Myocyte (in vitro differentiated cells): ENCODE data around the gene VPS52. TPM values are rescaled to one million over a fixed set of nuclear protein-coding genes. Genes with fewer than 3 reads are reported as not detected.

Source experiments
- DNase-seq: peaks from one replicate; pipeline ENCODE4 v3.0.0-alpha.2; 2012; ENCODE audit warnings: low read depth
- polyA plus RNA-seq: library from polyadenylated mRNA; unstranded; fragments of >200 nt; gene quantifications from one replicate; pipeline ENCODE4 v1.2.1, GENCODE V29; 2012; ENCODE audit warnings: missing spikeins
- total RNA-seq: library from RNA; depleted of rRNA; stranded (reverse); fragments of >200 nt; gene quantifications from 2 replicates; pipeline ENCODE4 v1.2.3, GENCODE V29; 2014

VPS52 gene, protein sequence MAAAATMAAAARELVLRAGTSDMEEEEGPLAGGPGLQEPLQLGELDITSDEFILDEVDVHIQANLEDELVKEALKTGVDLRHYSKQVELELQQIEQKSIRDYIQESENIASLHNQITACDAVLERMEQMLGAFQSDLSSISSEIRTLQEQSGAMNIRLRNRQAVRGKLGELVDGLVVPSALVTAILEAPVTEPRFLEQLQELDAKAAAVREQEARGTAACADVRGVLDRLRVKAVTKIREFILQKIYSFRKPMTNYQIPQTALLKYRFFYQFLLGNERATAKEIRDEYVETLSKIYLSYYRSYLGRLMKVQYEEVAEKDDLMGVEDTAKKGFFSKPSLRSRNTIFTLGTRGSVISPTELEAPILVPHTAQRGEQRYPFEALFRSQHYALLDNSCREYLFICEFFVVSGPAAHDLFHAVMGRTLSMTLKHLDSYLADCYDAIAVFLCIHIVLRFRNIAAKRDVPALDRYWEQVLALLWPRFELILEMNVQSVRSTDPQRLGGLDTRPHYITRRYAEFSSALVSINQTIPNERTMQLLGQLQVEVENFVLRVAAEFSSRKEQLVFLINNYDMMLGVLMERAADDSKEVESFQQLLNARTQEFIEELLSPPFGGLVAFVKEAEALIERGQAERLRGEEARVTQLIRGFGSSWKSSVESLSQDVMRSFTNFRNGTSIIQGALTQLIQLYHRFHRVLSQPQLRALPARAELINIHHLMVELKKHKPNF
- total RNA-seq, result 45.9 and 51.2 TPM in 2 replicates
- 43.1 TPM for polyA plus RNA-seq

DNA sequence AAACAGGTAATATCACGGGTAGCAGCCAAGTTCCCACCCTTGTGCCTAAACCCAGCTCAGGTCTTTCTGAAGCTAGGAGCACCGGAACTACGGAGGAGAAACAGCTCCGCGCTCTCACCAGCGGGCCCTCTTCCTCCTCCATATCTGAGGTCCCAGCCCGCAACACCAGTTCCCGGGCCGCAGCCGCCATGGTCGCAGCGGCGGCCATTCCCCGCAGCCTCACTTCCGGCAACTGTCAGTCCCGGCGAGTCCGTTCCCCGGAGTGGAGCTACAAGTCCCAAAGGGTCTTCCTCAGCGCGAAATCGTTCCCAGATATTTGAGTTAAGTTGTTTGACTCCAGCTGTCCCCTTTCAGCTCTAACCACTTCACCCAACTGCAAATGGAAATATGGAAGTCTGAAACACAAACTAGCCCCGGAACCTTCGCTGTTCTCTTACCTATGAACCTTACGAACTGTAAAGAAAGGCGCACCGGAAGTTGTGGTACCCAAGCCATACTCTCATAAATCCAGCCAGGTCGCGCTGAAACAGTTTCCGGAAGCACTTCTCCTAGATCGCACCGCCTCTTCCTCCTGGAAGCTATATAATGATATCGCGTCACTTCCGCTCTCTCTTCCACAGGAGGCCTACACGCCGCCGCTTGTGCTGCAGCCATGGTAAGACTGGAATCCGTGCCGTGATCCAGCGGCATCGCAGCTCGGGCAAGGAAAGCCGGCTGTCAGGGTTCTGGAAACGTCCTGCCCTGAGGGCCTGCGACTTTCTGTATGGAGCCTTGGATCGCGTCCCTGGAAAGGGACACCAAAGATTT lies at the start of gene VPS52, which contains the start of gene RPS18:
Gene VPS52, minus strand, starts transcription at position 409 of the 807 bp plus-strand sequence. Its CDS starts 201 bp downstream, at position 208.
Gene RPS18, plus strand, starts transcription at position 608 of the 807 bp plus-strand sequence. Its CDS starts 45 bp downstream, at position 653.
- peak; percentile 99 for DNase-seq

DNA sequence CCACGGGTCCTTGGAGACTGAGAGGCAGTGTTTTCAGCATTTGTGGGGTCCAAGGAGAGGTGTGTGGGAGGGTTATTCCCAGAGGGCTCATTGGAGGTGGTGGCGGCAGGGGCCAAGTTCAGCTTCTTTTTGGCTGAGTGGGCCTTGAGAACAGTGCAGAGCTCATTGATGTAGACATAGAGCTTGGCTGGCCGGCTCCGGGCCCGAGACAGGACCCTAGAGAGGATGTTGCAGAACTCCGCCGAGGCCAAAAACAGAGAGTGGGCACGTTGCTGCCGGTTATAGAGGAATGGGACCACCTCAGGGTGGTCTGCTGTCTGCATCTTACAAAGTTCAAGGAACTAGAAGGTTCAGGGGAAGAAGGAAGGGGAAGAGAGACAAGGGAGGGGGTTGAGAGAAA lies 49.6 kb upstream of the VPS52 start:
- no peak for DNase-seq

DNA sequence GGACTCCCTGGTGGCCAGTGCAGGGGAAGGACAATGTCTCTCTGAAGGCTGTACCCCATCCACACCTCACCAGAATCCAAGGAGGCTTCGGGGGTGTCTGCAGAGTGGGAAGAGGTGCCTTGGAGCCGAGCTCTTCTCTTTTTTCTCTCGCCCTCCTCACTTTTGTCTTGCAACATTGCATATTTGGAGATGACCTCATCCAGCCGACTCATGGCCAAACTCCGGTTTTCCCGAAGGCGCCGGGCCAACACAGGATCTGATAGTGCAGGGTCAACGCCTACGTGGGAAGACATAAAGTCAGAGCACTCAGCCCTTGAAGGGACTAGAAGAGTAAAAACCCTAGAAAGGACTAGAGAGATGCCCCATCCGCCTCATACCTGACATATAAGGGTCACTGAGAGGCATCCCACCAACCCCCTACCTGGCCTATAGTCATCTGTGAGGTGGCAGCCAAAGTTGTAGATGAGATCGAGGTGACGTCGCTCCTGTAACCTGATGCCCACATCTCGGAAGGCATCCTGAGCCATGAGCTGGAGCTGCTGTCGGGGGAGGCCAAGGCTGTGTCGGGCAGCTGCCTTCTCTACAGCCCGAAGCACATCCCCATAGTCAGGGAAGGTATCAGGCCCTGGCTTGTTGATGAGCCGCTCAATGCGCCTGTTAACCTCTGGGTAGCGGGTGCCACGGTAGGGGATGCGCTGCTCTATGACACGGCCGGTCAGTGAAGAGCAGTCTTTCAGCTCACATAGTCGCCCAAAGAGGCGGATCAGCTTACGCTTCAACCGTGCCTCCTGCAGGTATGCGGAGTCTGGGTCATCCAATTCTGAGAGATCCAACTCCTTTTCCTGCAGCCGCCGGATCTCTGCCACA lies 48.9 kb upstream of the VPS52 start:
- DNase-seq, result peak; percentile 70

DNA sequence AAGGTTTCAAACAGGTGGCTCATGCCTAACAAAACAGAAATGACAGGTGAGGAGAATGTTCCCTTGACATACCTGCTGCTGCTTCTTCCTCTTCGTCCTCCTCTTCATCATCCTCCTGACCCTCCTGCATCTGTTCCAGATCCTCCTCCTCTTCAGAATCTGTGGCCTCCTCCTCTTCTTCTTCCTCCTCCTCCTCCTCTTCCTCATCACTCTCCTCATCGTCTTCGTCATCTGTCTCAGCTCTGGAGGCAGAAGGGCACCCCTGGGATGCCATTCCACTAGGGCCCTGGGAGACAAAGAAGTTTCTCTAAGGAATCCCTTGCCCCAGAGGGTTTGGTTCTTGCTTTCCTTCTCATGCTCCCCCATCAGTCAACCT lies 48.3 kb upstream of the VPS52 start:
- DNase-seq, result no peak

DNA sequence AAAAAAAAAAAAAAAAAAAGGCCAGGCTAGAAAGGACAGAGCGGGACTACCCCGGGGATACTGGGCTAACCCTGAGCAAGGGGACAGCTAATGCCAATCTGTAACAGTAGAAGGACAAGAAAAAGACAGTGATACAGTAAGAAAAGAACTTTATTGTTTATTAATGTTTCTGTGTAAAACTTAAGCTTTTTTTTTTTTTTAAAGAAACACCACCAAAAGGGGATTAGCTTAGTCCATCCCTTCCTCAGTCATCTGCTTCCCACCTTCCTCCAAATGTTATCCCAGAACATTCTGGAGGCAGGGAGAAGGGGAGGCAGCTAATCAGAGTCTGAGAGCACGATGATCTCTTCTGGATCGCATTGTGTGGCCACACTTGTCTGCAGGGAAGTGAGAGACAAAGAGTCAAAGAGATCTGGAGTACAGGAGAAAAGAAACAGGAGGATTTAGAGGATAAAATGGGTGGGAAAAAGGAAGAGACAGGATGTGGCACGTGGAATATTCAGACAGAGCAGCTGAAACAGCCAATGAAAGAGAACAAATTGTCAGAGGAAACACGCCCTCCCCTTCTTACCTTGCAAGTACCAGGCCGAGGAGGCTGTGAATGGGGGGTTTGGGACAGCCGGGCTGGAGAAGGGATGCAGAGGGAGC lies 46.9 kb upstream of the VPS52 start:
- DNase-seq, result no peak

DNA sequence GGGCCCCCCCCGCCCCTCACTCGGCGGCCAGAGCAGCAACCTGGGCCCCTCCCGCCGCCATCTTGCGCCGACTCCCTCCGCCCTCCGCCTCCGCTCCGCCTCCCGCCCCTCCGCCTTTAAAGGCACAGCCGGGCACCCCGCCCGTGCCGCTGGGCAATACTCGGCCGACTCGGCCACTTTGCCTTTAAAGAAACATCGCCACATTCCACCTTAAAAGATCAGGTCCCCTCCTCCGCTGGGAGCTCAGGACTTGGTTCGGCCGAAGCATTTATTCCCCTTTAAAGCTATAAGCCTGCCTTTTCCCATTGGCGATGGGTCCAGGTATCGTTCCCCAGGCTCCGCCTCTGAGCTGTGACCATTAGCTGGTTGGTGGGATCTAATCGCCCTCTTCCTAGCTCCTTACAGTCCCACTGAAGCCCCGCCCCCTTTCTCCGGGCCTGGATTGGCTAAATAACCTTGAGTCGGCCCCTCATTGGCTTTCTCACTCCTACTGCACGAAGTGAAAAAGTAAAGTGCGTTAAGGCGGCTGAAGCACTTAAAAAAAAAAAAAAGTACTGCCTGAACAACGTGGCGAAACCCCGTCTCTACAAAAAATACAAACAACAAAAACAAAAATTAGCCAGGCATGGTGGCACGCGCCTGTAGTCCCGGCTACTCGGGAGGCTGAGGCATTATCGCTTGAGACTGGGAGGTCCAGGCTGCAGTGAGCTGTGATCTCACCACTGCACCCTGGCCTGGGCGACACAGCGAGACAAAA lies 46.2 kb upstream of the VPS52 start, which contains the start of gene ZBTB22:
Gene ZBTB22, minus strand, starts transcription at position 76 of the 757 bp plus-strand sequence. CDS start 828 bp downstream, outside the sequence.
- peak; percentile 100 for DNase-seq

DNA sequence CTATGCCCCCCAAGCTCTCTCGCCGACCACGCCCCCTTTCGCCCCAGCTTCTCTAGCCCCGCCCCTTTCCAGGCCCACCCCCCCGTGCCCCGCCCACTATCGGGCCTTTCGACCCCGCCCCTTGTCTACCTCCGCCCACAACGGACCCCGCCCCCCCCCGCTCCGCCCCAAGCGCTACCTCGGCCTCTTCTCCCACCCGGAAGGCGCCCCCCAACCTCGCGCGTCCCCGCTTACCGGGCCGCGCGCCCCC lies 45.7 kb upstream of the VPS52 start:
- no peak for DNase-seq

DNA sequence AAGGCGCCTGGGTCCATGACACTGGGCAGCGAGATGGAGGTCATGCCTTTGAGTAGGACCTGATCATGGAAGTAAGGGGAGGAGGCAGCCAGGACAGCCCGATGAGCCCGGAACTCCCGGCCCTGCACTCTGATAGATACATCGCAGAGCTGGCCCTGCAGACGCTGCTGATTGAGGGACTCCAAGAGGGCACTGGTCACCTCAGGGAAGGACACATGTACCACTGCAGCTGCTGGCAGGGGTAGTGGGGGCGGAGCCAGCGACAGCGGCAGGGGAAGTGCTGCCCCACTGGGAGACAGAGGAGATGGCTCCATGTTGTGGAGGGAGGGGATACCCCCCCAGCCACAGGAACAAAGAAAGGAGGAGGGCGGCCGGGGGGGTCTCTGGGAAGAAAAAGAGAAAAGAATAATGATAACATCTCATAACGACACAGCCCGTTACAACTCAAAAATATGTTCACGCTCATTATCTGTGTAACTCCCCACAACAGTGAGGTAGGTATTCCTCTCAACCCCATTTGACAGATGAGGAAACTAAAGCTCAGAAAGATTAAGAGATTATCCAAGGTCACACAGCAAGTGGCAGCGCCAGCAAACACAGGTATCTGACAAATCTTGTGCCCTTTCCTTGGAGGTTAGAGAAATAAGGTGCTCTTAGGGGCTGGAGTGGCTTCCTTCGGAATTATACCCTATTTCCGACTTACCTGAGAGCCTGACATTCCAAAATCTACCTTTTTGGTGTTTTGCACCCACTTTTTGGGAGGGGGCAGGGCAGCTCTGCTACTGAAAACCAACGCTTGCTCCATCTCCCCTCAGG lies 45.1 kb upstream of the VPS52 start:
- no peak for DNase-seq

DNA sequence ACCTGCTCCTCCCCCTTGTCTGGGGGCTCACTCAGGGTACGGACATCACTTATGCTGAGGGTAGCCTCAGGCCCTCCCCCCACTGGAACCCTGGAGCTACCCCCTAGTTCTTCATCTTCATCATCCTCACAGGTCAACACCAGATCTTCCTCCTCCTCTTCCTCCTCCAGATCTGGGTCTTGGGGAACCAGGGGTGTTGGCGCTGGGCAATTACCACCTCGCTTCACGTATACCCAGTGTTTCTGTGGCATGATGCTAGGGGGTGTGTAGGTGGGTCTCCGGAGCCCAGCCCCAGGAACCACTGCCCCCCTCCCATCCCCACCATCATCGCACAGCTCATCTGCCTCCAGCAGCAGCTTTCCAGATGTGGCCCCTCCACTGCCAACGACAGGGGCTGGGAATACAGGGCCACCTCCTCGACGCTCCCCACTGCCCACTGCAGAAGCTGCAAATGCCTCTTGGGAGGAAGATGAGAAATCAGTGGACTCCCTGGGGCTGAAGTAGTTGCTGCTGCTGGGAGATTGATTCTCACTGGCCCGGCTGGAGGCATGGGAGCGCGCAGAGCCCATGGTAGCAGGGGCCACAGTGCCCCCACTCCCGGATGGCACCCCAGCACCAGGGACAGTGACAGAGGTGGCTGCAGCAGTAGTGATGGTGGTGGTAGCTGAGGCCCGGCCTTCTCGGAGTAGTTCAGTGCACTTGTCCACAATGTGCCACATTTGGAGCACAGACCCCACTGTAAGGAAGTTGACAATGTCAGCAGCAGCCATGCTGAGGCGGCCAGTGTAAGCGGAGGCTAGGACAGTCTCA lies 44.3 kb upstream of the VPS52 start:
- DNase-seq, result no peak

DNA sequence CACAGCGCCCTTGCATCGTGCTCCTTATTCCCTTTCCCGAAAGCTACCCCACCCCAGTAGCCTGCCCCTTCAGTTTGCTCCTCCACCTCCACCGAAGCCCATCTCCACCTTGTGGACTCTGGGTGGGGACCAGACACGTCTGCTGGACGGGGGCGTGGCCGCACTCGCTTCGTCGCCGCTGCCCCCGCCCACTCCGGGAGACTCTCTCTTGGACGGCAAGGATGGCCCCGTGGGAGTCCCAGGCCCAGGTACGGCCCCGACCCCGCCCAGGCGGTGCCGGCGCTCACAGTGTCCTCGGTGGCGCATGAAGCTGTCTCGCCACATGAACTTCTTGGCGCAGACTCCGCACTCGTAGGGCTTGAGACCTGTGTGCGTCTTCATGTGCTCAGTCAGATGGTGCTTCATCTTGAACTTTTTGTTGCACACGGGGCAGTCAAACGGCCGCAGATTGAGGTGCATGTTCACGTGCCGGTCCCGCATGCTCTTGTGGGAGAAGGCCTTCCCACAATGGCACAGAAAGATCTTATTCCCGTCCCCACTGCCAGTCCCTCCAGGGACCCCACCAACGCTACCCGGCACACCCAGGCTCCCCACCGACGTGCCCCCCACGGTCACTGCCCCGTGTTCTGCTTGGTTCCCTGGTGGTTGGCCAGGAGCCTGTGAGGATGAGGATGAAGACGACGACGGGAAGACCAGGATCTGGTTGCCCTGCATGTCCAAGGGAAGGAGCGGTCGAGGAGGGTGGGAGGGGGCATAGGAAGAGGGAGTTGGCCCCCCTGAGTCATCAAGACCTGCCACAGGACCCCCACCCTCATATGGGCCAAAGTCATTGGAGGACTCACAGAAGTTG lies 43.5 kb upstream of the VPS52 start:
- DNase-seq, result no peak

DNA sequence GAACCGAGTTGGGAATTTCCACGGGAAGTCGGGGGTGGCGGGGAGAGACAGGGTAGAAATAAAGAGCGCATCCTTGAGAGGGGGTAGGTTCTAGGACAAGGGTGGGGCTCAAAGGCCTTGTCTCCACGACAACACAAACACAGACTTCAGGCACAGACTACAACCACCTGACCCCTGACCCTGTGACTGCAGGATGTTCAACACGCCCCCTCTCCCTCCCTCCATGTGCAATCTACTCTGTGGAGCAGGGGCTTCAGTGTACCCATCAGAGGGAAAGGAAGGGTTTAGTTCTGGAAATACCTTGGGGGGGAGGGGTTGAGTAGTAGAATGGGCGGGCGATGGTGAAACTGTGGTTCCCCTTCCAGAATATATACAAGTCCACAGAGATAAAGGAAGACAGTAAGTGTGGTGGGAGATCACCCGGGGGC lies 42.9 kb upstream of the VPS52 start:
- DNase-seq, result peak; percentile 71

DNA sequence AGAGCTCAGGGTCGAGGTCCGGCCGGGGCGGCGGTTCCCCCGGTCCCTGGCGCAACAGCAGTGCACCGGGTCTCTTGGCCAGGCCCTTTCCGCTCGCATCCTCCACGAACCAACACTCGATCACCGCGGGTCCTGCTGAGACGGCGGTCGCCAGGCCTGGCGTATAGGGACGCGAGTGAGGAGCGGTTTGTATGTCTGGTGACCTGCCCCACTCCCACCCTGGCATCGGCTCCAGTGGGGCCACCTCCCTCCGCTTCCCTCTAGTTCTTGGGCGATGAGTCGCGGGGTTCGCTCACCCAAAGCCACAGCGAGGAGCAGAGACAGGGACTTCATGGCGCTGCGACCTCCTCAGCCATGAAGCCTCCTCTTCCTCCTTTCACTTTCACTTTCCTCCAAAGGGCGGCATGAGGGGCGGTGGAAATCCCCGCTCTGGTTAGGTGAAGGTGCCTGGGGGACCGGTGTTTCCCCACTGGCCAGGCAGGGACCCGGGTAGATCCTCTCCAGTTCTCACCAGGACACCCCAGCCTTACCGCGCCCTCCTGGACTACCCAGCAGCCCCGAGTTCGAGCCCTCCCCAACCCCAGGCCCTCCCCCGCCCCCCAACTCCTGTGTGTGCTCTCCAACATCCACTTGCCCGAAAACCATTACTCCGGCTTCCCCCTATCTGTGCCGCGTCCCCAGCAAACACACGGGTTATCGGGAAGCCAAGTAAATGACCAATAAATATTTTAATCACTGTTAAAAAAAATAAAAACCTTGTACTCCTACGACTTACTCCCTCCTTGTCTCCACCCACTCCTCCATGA lies 42.2 kb upstream of the VPS52 start, which contains the start of gene TAPBP:
Gene TAPBP, minus strand, starts transcription at position 370 of the 806 bp plus-strand sequence. Its CDS starts 37 bp downstream, at position 333.
- peak; percentile 62 for DNase-seq

DNA sequence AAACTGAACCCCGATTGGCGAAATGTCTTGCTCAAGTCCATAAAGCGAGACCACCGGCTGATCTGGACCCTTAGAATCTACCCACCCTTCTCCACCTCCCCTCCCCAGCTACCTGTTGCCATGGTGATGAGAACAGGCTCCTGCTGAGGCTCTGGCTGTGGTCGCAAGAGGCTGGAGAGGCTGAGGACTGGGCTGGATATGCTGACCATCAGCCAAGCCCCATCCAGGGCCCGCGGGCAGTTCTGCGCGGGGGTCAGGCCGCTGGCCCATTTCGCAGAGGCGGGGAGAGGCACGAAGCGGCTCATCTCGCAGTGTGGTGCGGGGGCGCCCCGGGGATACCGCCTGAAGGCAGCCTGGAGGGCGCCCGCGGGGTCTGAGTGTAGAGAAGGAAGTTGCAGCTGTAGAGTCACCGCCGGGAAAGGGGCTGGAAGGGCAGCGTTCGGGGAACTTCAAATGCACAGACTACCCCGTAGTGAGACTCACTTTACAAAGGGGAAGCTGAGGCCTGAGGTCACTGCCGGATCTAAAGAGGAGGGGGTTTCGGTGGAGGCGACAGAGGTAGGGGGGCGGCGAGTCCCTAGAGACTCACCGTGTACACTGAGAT lies 41.5 kb upstream of the VPS52 start:
- DNase-seq, result peak; percentile 34

DNA sequence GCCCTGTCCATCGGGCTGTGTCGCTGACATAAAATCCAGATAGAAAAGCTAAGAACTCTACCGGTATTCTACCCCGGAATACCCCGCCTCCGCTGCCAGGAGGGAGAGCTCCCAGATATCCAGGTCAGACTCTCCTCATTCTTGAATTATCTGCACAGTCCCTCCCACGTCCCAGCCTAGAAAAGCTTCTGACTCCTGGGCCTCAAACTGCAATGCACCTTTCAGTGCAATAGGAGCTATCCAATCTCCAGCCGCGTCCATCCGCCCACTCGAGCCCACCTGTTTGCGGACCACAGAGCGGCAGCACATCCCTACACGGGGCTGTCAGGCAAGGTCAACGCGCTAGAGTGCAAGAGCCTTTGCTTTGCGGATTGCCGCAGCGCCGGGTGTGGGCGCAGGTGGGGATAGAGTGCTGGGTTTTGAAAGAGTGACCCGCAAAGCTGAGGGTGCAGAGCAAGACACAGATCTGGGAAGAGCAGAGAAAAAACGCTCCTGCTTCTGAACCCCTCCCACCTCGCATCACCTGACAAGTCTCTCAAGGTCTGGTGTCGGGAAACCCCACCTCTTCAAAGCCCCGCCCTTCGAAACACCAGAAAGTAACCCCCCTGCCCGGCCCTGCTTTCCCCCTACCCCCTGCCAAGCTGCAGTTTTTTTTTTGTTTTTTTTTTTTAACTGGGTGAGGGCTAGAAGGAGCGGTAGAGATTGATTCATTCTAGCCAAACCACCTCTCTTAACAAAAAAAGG lies 40.9 kb upstream of the VPS52 start:
- DNase-seq, result peak; percentile 42

DNA sequence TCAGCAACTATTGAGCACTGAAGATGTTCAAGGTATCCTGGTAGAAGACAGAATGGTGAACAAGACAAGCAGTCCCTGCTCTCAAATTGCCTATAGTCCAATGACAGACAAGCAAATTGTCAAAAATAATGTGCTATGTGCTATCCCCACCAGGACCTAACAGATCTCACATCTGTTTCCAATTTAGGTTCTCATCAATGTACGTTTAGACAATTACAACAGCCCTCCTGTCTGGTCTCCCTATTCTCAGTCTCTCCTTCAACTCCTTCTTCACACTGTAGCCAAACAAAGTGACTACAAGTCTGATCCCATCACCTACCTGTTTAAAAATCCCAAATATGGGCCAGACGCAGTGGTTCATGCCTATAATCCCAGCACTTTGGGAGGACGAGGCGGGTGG lies 34.7 kb upstream of the VPS52 start:
- no peak for DNase-seq
